ENCODE data around the gene LRIF1.

LRIF1 gene

GRCh38 chr1:110903853-110904500 lies 59.7 kb downstream of the LRIF1 start:
- H3K4me1 ChIP-seq (ENCODE audit: control insufficient read depth, insufficient read depth, low read length) = no peaks in the 10 kb centered on the region
- no peak overlapping the region for H3K4me3 ChIP-seq (ENCODE audit: low read length)
- no peaks in the 10 kb centered on the region for H3K36me3 ChIP-seq (ENCODE audit: control insufficient read depth, insufficient read depth, low read length)
- H3K9me3 ChIP-seq (ENCODE audit: control insufficient read depth, low read length) = no peaks in the 10 kb centered on the region
- H3K9ac ChIP-seq (ENCODE audit: low read length) = no peak overlapping the region
- no peaks in the 10 kb centered on the region for H3K27me3 ChIP-seq (ENCODE audit: control insufficient read depth, insufficient read depth, low read length)

GRCh38 chr1:110902820-110903463 lies 60.8 kb downstream of the LRIF1 start:
- no peaks in the 10 kb centered on the region for H3K36me3 ChIP-seq (ENCODE audit: control insufficient read depth, insufficient read depth, low read length)
- H3K4me1 ChIP-seq (ENCODE audit: control insufficient read depth, insufficient read depth, low read length) = no peaks in the 10 kb centered on the region
- H3K4me3 ChIP-seq (ENCODE audit: low read length) = no peak overlapping the region
- no peaks in the 10 kb centered on the region for H3K27me3 ChIP-seq (ENCODE audit: control insufficient read depth, insufficient read depth, low read length)
- H3K9me3 ChIP-seq (ENCODE audit: control insufficient read depth, low read length) = no peaks in the 10 kb centered on the region
- no peak overlapping the region for H3K9ac ChIP-seq (ENCODE audit: low read length)

GRCh38 chr1:110899458-110899843 lies 64.3 kb downstream of the LRIF1 start:
- Histone ChIP-seq H3K36me3 (ENCODE audit: control insufficient read depth, insufficient read depth, low read length) (no peaks in the 10 kb centered on the region), H3K27me3 (ENCODE audit: control insufficient read depth, insufficient read depth, low read length) (no peaks in the 10 kb centered on the region), H3K9me3 (ENCODE audit: control insufficient read depth, low read length) (no peaks in the 10 kb centered on the region), H3K4me3 (ENCODE audit: low read length) (no peak overlapping the region), H3K4me1 (ENCODE audit: control insufficient read depth, insufficient read depth, low read length) (no peaks in the 10 kb centered on the region), H3K9ac (ENCODE audit: low read length) (no peak overlapping the region)

GRCh38 chr1:110898734-110899457 lies 64.8 kb downstream of the LRIF1 start:
- Histone ChIP-seq H3K27me3 (ENCODE audit: control insufficient read depth, insufficient read depth, low read length) (no peaks in the 10 kb centered on the region), H3K4me3 (ENCODE audit: low read length) (no peak overlapping the region), H3K36me3 (ENCODE audit: control insufficient read depth, insufficient read depth, low read length) (no peaks in the 10 kb centered on the region), H3K9me3 (ENCODE audit: control insufficient read depth, low read length) (no peaks in the 10 kb centered on the region), H3K9ac (ENCODE audit: low read length) (no peak overlapping the region), H3K4me1 (ENCODE audit: control insufficient read depth, insufficient read depth, low read length) (no peaks in the 10 kb centered on the region)

- no peaks in the 10 kb centered on the region for H3K36me3 ChIP-seq (ENCODE audit: control insufficient read depth, insufficient read depth, low read length)
- H3K4me3 ChIP-seq (ENCODE audit: low read length) = no peak overlapping the region
- no peaks in the 10 kb centered on the region for H3K4me1 ChIP-seq (ENCODE audit: control insufficient read depth, insufficient read depth, low read length)
- no peaks in the 10 kb centered on the region for H3K9me3 ChIP-seq (ENCODE audit: control insufficient read depth, low read length)
- H3K9ac ChIP-seq (ENCODE audit: low read length) = no peak overlapping the region
- no peaks in the 10 kb centered on the region for H3K27me3 ChIP-seq (ENCODE audit: control insufficient read depth, insufficient read depth, low read length)
These were observed 66.0 kb downstream of the LRIF1 start for GRCh38 chr1:110897681-110898080.
